Activated CD4-positive, alpha-beta T cell treated with anti-CD3 and anti-CD28 coated beads, Interleukin-2, amount 10 ng/mL, durations not matched to agents 24 days and 14 days (primary cell): ENCODE data around the gene PPM1E. TPM values are rescaled to one million over a fixed set of nuclear protein-coding genes. Genes with fewer than 3 reads are reported as not detected.

Experiments used
- DNase-seq: peaks from one replicate; pipeline ENCODE4 v3.0.0; 2022
- H3K27ac Mint-ChIP-seq: one replicate; pipeline ENCODE4 v1.8.0; 2022; ENCODE audit warnings: mild to moderate bottlenecking, mixed read lengths
- H3K27me3 Mint-ChIP-seq: one replicate; pipeline ENCODE4 v1.8.0; 2022; ENCODE audit warnings: mixed read lengths
- H3K36me3 Mint-ChIP-seq: one replicate; pipeline ENCODE4 v1.8.0; 2022; ENCODE audit warnings: low read depth, mild to moderate bottlenecking, mixed read lengths
- H3K4me1 Mint-ChIP-seq: one replicate; pipeline ENCODE4 v1.8.0; 2021; ENCODE audit warnings: mixed read lengths
- H3K4me3 Mint-ChIP-seq: one replicate; pipeline ENCODE4 v1.8.0; 2022; ENCODE audit warnings: mild to moderate bottlenecking, moderate library complexity, mixed read lengths
- H3K9me3 Mint-ChIP-seq: one replicate; pipeline ENCODE4 v1.8.0; 2021; ENCODE audit warnings: mixed read lengths
- intact Hi-C: fragments of 100-400 bp; cut with micrococcal nuclease; formaldehyde crosslinking; loops from one replicate; pipeline ENCODE4 v1.15.1; 2023
- total RNA-seq: library from RNA; stranded (reverse); gene quantifications from 2 replicates; pipeline ENCODE4 v1.2.3, GENCODE V29; 2022

PPM1E gene
- total RNA-seq, 1 donor from 2014 or later = 0.05 TPM

- H3K27me3 Mint-ChIP-seq = no peaks in the 10 kb centered on the region
- DNase-seq = no peak
- H3K27ac Mint-ChIP-seq = no peak overlapping the region
- H3K36me3 Mint-ChIP-seq = peaks cover 4% of the 10 kb centered on the region
- intact Hi-C loops = loop anchor here (10.0 kb wide), 1 partner anchor 133 kb away; no protein-coding TSS in a partner anchor
- no peaks in the 10 kb centered on the region for H3K9me3 Mint-ChIP-seq
- peaks cover 7% of the 10 kb centered on the region for H3K4me1 Mint-ChIP-seq
- H3K4me3 Mint-ChIP-seq = no peak overlapping the region
These were observed 252.3 kb downstream of the PPM1E start for GRCh38 chr17:59007995-59008394.

- Mint-ChIP-seq H3K27me3 (no peaks in the 10 kb centered on the region), H3K27ac (no peak overlapping the region), H3K4me1 (peaks cover 7% of the 10 kb centered on the region), H3K9me3 (no peaks in the 10 kb centered on the region), H3K4me3 (no peak overlapping the region), H3K36me3 (peaks cover 7% of the 10 kb centered on the region)
- intact Hi-C loops = loop anchor here (10.0 kb wide), 1 partner anchor 134 kb away; no protein-coding TSS in a partner anchor
- DNase-seq = no peak
These were observed 253.1 kb downstream of the PPM1E start for GRCh38 chr17:59008737-59009136.

- H3K27ac Mint-ChIP-seq = no peak overlapping the region
- intact Hi-C loops = no loop called here
- H3K36me3 Mint-ChIP-seq = peaks cover 11% of the 10 kb centered on the region
- H3K4me3 Mint-ChIP-seq = no peak overlapping the region
- no peaks in the 10 kb centered on the region for H3K27me3 Mint-ChIP-seq
- H3K4me1 Mint-ChIP-seq = peaks cover 2% of the 10 kb centered on the region
- no peaks in the 10 kb centered on the region for H3K9me3 Mint-ChIP-seq
- no peak for DNase-seq
These were observed 254.4 kb downstream of the PPM1E start for GRCh38 chr17:59010026-59010425.

- H3K9me3 Mint-ChIP-seq = no peaks in the 10 kb centered on the region
- intact Hi-C loops = no loop called here
- peaks cover 15% of the 10 kb centered on the region for H3K36me3 Mint-ChIP-seq
- no peak overlapping the region for H3K4me3 Mint-ChIP-seq
- DNase-seq = no peak
- H3K4me1 Mint-ChIP-seq = peaks cover 2% of the 10 kb centered on the region
- no peaks in the 10 kb centered on the region for H3K27me3 Mint-ChIP-seq
- no peak overlapping the region for H3K27ac Mint-ChIP-seq
These were observed 256.3 kb downstream of the PPM1E start for GRCh38 chr17:59011975-59012374.

- H3K4me3 Mint-ChIP-seq = no peak overlapping the region
- H3K27me3 Mint-ChIP-seq = no peaks in the 10 kb centered on the region
- peaks cover 36% of the 10 kb centered on the region for H3K36me3 Mint-ChIP-seq
- no peaks in the 10 kb centered on the region for H3K4me1 Mint-ChIP-seq
- H3K27ac Mint-ChIP-seq = no peak overlapping the region
- H3K9me3 Mint-ChIP-seq = no peaks in the 10 kb centered on the region
- intact Hi-C loops = no loop called here
- no peak for DNase-seq
These were observed 262.4 kb downstream of the PPM1E start for GRCh38 chr17:59018019-59018418.

GRCh38 chr17:59024916-59025315 lies 269.3 kb downstream of the PPM1E start:
- intact Hi-C loops = no loop called here
- no peaks in the 10 kb centered on the region for H3K9me3 Mint-ChIP-seq

GRCh38 chr17:59026176-59026939 lies 270.7 kb downstream of the PPM1E start:
- no peak overlapping the region for H3K4me3 Mint-ChIP-seq
- peaks cover 8% of the 10 kb centered on the region for H3K4me1 Mint-ChIP-seq
- intact Hi-C loops = no loop called here
- no peak overlapping the region for H3K27ac Mint-ChIP-seq
- H3K36me3 Mint-ChIP-seq = peaks cover 30% of the 10 kb centered on the region
- H3K9me3 Mint-ChIP-seq = no peaks in the 10 kb centered on the region
- no peak for DNase-seq
- no peaks in the 10 kb centered on the region for H3K27me3 Mint-ChIP-seq

More at GRCh38 chr17:59024916-59025315, 269.3 kb downstream of the PPM1E start:
- DNase-seq = no peak
- Mint-ChIP-seq H3K4me3 (no peak overlapping the region), H3K27ac (no peak overlapping the region), H3K4me1 (peaks cover 8% of the 10 kb centered on the region), H3K36me3 (peaks cover 38% of the 10 kb centered on the region), H3K27me3 (no peaks in the 10 kb centered on the region)

- Mint-ChIP-seq H3K4me1 (peaks cover 8% of the 10 kb centered on the region), H3K4me3 (no peak overlapping the region), H3K36me3 (peaks cover 31% of the 10 kb centered on the region), H3K27me3 (no peaks in the 10 kb centered on the region), H3K27ac (no peak overlapping the region), H3K9me3 (no peaks in the 10 kb centered on the region)
- intact Hi-C loops = no loop called here
- no peak for DNase-seq
These were observed 272.1 kb downstream of the PPM1E start for GRCh38 chr17:59027750-59028149.

- DNase-seq = no peak
- Mint-ChIP-seq H3K27ac (no peak overlapping the region), H3K4me3 (no peak overlapping the region), H3K36me3 (peaks cover 31% of the 10 kb centered on the region), H3K4me1 (peaks cover 8% of the 10 kb centered on the region), H3K27me3 (no peaks in the 10 kb centered on the region), H3K9me3 (no peaks in the 10 kb centered on the region)
- intact Hi-C loops = no loop called here
These were observed 272.7 kb downstream of the PPM1E start for GRCh38 chr17:59028328-59028727.

- Mint-ChIP-seq H3K27me3 (no peaks in the 10 kb centered on the region), H3K4me1 (peaks cover 8% of the 10 kb centered on the region), H3K9me3 (no peaks in the 10 kb centered on the region), H3K4me3 (no peak overlapping the region), H3K36me3 (peaks cover 33% of the 10 kb centered on the region), H3K27ac (no peak overlapping the region)
- DNase-seq = no peak
- intact Hi-C loops = no loop called here
These were observed 275.2 kb downstream of the PPM1E start for GRCh38 chr17:59030811-59031210.

Other genes with a start within 250 kb of the PPM1E start
- gene MTMR4, start 241.2 kb upstream of the PPM1E start, total RNA-seq = 84.2 and 89.0 TPM in 2 replicates
- 0.07 TPM in 2 replicates for gene TEX14, start 63.8 kb upstream of the PPM1E start, total RNA-seq
- 73.7 and 78.8 TPM in 2 replicates for gene RAD51C, start 63.3 kb upstream of the PPM1E start, total RNA-seq